Calu3 (cell line): ENCODE results near the gene IBA57. TPM values are rescaled to one million over a fixed set of nuclear protein-coding genes. Genes with fewer than 3 reads are reported as not detected.

Experiments used
- BruUV-seq: library from RNA; stranded (reverse); fragments of 400-500 nt; replicated peaks from 2 replicates; lab custom pipeline; 2021; lab: Mats Ljungman, UMichigan
- CTCF ChIA-PET: fragments of 300-600 bp; sonication (Branson Sonifier 250); formaldehyde crosslinking; loops from one replicate; lab custom pipeline; 2022; ENCODE audit warnings: antibody characterized with exemption; lab: Charles Lee
- DNase-seq: peaks from one replicate; pipeline ENCODE4 v3.0.0; 2022
- H3K27ac Mint-ChIP-seq: one replicate; pipeline ENCODE4 v1.8.0; 2022; ENCODE audit warnings: mixed read lengths; ENCODE audit not compliant: unreplicated experiment
- H3K27me3 Mint-ChIP-seq: one replicate; pipeline ENCODE4 v1.8.0; 2022; ENCODE audit warnings: mixed read lengths; ENCODE audit not compliant: unreplicated experiment
- H3K36me3 Mint-ChIP-seq: one replicate; pipeline ENCODE4 v1.8.0; 2022; ENCODE audit warnings: mild to moderate bottlenecking, moderate library complexity, mixed read lengths; ENCODE audit not compliant: insufficient read depth, unreplicated experiment
- H3K4me1 Mint-ChIP-seq: one replicate; pipeline ENCODE4 v1.8.0; 2022; ENCODE audit warnings: mild to moderate bottlenecking, low read depth, mixed read lengths; ENCODE audit not compliant: unreplicated experiment
- H3K4me3 Mint-ChIP-seq: one replicate; pipeline ENCODE4 v1.8.0; 2022; ENCODE audit warnings: mild to moderate bottlenecking, low read depth, moderate library complexity, mixed read lengths; ENCODE audit not compliant: unreplicated experiment
- H3K9me3 Mint-ChIP-seq: one replicate; pipeline ENCODE4 v1.8.0; 2022; ENCODE audit warnings: low read depth, mixed read lengths; ENCODE audit not compliant: unreplicated experiment
- intact Hi-C: fragments of 100-400 bp; cut with micrococcal nuclease; formaldehyde crosslinking; loops from one replicate; pipeline ENCODE4 v1.10.0; 2022; ENCODE audit not compliant: unreplicated experiment
- total RNA-seq: library from RNA; stranded (reverse); gene quantifications from 2 replicates; pipeline ENCODE4 v1.2.3, GENCODE V29; 2022
- TF ChIP-seq, protein P1 (sequence below): fragments of 200-600 bp; IDR thresholded peaks from one replicate; pipeline ENCODE4 v1.8.0; 2022; ENCODE audit warnings: antibody characterized with exemption; ENCODE audit not compliant: unreplicated experiment

Gene IBA57
- total RNA-seq, 1 experiment from 2014 or later = 9.2 TPM

DNA sequence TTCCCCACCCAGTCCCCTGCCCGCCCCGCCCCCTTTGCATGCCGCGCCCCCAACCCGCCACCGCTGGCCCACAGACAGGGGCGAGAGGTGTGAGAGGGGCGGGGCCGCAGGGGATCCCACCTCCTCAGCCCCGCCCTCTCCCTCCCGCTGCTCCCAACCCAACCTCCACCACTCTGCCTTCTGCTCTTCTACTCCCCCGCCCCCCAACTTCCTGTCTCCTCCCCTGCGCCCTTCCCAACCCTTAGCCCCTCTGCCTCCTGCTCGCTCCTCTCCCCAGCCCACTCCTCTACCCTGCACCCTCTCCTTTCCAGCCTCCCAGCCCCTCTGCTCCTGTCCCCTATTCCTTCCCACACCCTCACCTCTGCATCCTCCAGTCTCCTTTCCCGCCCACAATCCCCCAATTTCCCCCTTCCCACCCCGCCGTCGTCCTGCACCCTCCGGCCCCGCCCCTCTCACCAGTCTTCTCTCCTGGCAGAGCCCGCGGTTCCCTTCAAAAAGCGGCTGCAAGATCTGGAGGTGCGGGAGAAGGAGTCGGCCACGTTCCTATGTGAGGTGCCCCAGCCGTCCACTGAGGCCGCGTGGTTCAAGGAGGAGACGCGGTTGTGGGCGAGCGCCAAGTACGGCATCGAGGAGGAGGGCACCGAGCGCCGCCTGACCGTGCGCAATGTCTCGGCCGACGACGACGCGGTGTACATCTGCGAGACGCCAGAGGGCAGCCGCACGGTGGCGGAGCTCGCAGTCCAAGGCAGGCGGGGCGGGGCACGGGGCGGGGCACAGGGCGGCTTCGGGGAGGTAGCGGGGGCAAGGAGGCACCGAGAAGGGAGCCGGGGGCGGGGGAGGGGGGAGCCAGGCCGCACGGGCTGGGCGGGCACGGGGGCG, 47.6 kb downstream of the IBA57 start:
- peak overlapping the region; percentile 70 for H3K4me3 Mint-ChIP-seq
- CTCF ChIA-PET = interaction anchor here (0.6 to 1.3 kb wide), 10 partner anchors 24 to 781 kb away, joined by 3 to 13 read pairs (median 3); partner anchors contain the start of gene TRIM11
- DNase-seq = peak; percentile 90
- intact Hi-C loops = loop anchor here (10.0 kb wide), 1 partner anchor 132 kb away; no protein-coding TSS in a partner anchor
- H3K9me3 Mint-ChIP-seq = no peaks in the 10 kb centered on the region
- H3K36me3 Mint-ChIP-seq = peaks cover 34% of the 10 kb centered on the region
- H3K27me3 Mint-ChIP-seq = no peaks in the 10 kb centered on the region
- TF ChIP-seq, protein P1, sequence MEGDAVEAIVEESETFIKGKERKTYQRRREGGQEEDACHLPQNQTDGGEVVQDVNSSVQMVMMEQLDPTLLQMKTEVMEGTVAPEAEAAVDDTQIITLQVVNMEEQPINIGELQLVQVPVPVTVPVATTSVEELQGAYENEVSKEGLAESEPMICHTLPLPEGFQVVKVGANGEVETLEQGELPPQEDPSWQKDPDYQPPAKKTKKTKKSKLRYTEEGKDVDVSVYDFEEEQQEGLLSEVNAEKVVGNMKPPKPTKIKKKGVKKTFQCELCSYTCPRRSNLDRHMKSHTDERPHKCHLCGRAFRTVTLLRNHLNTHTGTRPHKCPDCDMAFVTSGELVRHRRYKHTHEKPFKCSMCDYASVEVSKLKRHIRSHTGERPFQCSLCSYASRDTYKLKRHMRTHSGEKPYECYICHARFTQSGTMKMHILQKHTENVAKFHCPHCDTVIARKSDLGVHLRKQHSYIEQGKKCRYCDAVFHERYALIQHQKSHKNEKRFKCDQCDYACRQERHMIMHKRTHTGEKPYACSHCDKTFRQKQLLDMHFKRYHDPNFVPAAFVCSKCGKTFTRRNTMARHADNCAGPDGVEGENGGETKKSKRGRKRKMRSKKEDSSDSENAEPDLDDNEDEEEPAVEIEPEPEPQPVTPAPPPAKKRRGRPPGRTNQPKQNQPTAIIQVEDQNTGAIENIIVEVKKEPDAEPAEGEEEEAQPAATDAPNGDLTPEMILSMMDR = peak; percentile 16
- H3K27ac Mint-ChIP-seq = no peak overlapping the region
- H3K4me1 Mint-ChIP-seq = no peaks in the 10 kb centered on the region
- BruUV-seq = no TSS peak

DNA sequence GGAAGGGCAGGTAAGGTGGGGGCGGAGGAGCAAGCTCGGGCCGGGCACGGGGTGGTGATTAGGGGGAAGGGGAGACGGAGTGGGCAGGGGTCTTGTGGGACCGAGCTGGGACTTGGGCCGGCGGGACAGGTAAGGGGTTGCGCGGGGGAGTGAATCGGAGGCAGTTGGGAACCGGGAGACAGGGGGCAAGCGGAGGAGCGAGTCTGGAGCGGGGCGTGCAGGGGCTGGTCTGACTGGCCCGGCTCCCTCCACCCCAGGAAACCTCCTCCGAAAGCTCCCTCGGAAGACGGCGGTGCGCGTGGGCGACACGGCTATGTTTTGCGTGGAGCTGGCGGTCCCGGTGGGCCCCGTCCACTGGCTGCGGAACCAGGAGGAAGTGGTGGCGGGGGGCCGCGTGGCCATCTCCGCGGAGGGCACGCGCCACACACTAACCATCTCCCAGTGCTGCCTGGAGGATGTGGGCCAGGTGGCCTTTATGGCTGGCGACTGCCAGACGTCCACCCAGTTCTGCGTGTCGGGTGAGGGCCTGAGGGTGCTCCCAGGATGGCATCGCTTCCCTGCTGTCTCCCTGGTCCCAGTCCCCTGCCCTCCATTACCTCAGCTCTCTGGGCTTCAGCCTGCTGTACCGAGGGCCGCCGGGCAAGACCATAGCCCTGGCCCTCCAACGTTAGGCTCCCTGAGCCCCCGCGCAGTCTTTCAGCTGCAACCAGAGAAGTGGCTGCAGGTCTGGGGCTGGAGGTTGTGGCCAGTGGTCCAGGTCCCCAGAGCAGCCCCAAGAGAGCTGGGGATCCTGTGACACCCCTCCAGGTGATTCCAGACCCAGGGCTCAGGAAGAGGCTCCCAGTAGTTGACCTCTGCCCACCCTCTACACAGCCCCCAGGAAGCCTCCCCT, 48.6 kb downstream of the IBA57 start:
- DNase-seq = no peak
- CTCF ChIA-PET = interaction anchor here (0.6 to 1.3 kb wide), 8 partner anchors 23 to 780 kb away, joined by 3 to 13 read pairs (median 3); partner anchors contain the start of gene TRIM11
- Mint-ChIP-seq H3K27ac (no peak overlapping the region), H3K36me3 (peaks cover 34% of the 10 kb centered on the region), H3K4me3 (peak overlapping the region; percentile 70), H3K27me3 (no peaks in the 10 kb centered on the region), H3K4me1 (no peaks in the 10 kb centered on the region), H3K9me3 (no peaks in the 10 kb centered on the region)
- no TSS peak for BruUV-seq
- TF ChIP-seq, protein P1 = no peak
- intact Hi-C loops = loop anchor here (10.0 kb wide), 1 partner anchor 131 kb away; no protein-coding TSS in a partner anchor

DNA sequence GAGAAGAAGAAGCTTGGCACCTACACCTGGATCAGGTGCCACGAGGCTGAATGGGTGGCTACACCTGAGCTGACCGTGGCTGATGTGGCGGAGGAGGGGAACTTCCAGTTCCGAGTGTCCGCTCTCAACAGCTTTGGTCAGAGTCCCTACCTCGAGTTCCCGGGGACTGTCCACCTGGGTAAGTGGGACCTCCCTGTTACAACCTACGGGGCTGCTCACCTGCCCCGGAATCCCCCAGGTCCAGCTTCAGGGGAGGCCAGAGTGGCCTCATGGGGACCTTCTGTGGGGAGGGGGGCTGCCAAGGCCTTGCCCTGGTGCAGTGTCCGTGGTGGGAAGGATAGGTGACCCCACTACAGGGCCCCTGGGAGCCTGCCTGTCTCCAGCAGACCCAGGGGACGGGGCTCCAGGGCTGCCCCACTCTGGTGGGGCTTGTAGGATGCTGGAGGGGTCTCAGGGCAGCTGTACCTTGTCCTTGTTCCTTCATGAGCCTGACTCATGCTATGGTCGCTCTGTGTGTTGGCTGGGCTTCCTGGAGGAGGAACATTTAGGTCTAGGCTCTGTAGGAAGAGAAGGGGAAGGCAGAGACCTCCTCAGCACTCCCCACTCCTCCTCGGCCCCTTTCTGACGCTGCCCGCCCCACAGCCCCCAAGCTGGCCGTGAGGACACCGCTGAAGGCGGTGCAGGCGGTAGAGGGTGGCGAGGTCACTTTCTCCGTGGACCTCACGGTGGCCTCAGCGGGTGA, 49.5 kb downstream of the IBA57 start:
- intact Hi-C loops = loop anchor here (10.0 kb wide), 1 partner anchor 130 kb away; no protein-coding TSS in a partner anchor
- DNase-seq = no peak
- CTCF ChIA-PET = no interaction called here
- TF ChIP-seq, protein P1 = no peak
- BruUV-seq = no TSS peak
- no peak overlapping the region for H3K27ac Mint-ChIP-seq
- no peaks in the 10 kb centered on the region for H3K4me1 Mint-ChIP-seq
- H3K36me3 Mint-ChIP-seq = peaks cover 34% of the 10 kb centered on the region
- peak overlapping the region; percentile 70 for H3K4me3 Mint-ChIP-seq
- no peaks in the 10 kb centered on the region for H3K27me3 Mint-ChIP-seq
- no peaks in the 10 kb centered on the region for H3K9me3 Mint-ChIP-seq

DNA sequence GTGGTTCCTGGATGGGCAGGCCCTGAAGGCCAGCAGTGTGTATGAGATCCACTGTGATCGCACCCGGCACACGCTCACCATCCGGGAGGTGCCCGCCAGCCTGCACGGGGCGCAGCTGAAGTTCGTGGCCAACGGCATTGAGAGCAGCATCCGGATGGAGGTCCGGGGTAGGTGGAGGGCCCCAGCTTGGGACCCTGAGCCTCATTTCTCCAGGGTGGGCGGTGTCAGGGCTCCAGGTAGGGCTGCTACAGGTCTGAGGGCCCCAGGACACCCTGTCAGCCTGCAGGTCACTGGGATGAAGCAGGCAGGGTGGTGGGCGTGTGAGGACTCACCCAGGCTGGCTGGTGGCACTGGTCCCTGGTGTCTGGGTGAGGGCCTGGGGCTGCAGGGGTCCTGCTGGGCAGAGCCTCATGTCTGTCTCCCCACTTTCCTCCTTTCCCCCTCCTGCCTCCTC, 50.1 kb downstream of the IBA57 start:
- Mint-ChIP-seq H3K4me3 (no peak overlapping the region), H3K27ac (no peak overlapping the region), H3K4me1 (no peaks in the 10 kb centered on the region), H3K36me3 (peaks cover 34% of the 10 kb centered on the region), H3K27me3 (no peaks in the 10 kb centered on the region), H3K9me3 (no peaks in the 10 kb centered on the region)
- intact Hi-C loops = loop anchor here (10.0 kb wide), 1 partner anchor 129 kb away; no protein-coding TSS in a partner anchor
- CTCF ChIA-PET = no interaction called here
- BruUV-seq = no TSS peak
- no peak for DNase-seq
- TF ChIP-seq, protein P1 = no peak
